Natural killer cell (primary cell): ENCODE measurements around the gene RAD51B. TPM values are rescaled to one million over a fixed set of nuclear protein-coding genes. Genes with fewer than 3 reads are reported as not detected.

Experiments used
- ATAC-seq, 3 donors: fragments of 150-1000 bp in 2 of 3; fragments of 200-7000 bp in 1 of 3; cut with Tn5 transposase; 1 replicate in 1 of 3; 2 replicates in 2 of 3; pipeline ENCODE4 v1.10.0; 2021; ENCODE audit warnings: mild to moderate bottlenecking in 2 of 3, moderate library complexity in 2 of 3
- DNase-seq, 2 donors: peaks; one replicate each; pipeline versions ENCODE4 v3.0.0 to v3.0.0-alpha.2; 2013 to 2021; ENCODE audit warnings: mixed read lengths in 1 of 2
- H3K27ac ChIP-seq: one replicate; pipeline ENCODE4 v1.5.1; 2013; ENCODE audit warnings: mild to moderate bottlenecking, low read length
- H3K27me3 ChIP-seq: one replicate; pipeline ENCODE4 v1.6.1; 2013; ENCODE audit warnings: low read length; ENCODE audit not compliant: control insufficient read depth, insufficient read depth
- H3K36me3 ChIP-seq: one replicate; pipeline ENCODE4 v1.6.1; 2013; ENCODE audit warnings: low read length; ENCODE audit not compliant: control insufficient read depth, insufficient read depth
- H3K4me1 ChIP-seq: one replicate; pipeline ENCODE4 v1.6.1; 2013; ENCODE audit warnings: low read length; ENCODE audit not compliant: control insufficient read depth, insufficient read depth
- H3K4me3 ChIP-seq: one replicate; pipeline ENCODE4 v1.5.1; 2013; ENCODE audit warnings: low read length
- H3K9me3 ChIP-seq: one replicate; pipeline ENCODE4 v1.6.1; 2013; ENCODE audit warnings: low read length; ENCODE audit not compliant: control insufficient read depth, insufficient read depth
- H3K27ac Mint-ChIP-seq, 2 donors: one replicate each; pipeline ENCODE4 v1.8.0; 2022; ENCODE audit warnings: mild to moderate bottlenecking in 2 of 2, mixed read lengths in 2 of 2, moderate library complexity in 1 of 2
- H3K27me3 Mint-ChIP-seq, 2 donors: one replicate each; pipeline ENCODE4 v1.8.0; 2022; ENCODE audit warnings: low read depth in 2 of 2, mixed read lengths in 2 of 2
- H3K36me3 Mint-ChIP-seq: one replicate; pipeline ENCODE4 v1.8.0; 2022; ENCODE audit warnings: mixed read lengths
- H3K4me1 Mint-ChIP-seq, 2 donors: one replicate each; pipeline ENCODE4 v1.8.0; 2022; ENCODE audit warnings: mixed read lengths in 2 of 2
- H3K4me3 Mint-ChIP-seq: one replicate; pipeline ENCODE4 v1.8.0; 2022; ENCODE audit warnings: mild to moderate bottlenecking, moderate library complexity, mixed read lengths
- H3K9me3 Mint-ChIP-seq, 2 donors: one replicate each; pipeline ENCODE4 v1.8.0; 2022; ENCODE audit warnings: mixed read lengths in 2 of 2
- WGBS: methylation state at CpG from one replicate; pipeline ENCODE4 v1.1.7; 2013; ENCODE audit warnings: missing lambda C conversion rate; ENCODE audit not compliant: insufficient coverage; 5-methylcytosine and 5-hydroxymethylcytosine counted together
- intact Hi-C: fragments of 100-400 bp; cut with micrococcal nuclease; formaldehyde crosslinking; loops from one replicate; pipeline ENCODE4 v1.14.2; 2022
- total RNA-seq, 4 donors: library from RNA; stranded (reverse); fragments of 120-200 nt in 1 of 4; gene quantifications; one replicate each; pipeline versions ENCODE4 v1.2.3 to v1.2.4, GENCODE V29; 2013 to 2022
- TF ChIP-seq, protein P1 (sequence below): fragments of 200-600 bp; IDR thresholded peaks from one replicate; pipeline ENCODE4 v1.8.0; 2022; ENCODE audit warnings: antibody characterized with exemption

RAD51B gene
- total RNA-seq, 3 donors from 2014 or later (not counting 1 experiment from before 2014, with no cell fraction given), result 28.1 to 37.6 (median 28.6) TPM

DNA sequence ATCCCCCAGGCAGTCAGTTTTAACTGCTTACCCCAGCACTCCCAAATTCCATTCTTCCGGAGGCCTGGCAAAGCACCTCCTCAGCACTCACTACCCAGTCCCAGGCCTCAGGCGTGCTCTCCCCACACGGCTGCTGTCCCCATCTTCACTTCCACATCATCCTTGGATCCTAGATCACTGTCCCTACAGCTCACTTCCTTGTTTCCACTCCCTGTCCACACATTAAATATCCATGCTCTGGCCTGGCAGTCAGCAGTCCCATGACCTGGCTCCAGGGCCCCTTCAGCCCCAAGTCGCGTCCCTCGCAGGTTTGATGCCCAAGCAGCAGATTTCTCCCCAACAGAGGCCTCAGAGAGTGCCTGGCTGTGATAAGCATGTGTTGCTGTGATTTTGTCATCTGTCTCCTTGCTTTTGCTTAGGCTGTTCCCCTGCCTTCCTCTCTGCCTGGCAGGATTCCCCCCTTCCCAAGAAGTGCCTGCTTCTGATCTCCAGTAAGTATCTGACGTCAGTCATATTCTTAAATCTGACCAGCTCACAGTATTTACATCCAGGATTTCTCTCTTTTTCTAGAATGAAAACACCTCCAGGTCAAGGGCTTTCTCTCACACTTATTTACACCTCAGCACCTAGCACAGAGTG is 731.6 kb downstream of the RAD51B start:
- Mint-ChIP-seq H3K27me3 (no peaks in the 10 kb centered on the region), H3K4me1 (peaks cover 11 to 16% of the 10 kb centered on the region in 2 donors), H3K4me3 (no peak overlapping the region), H3K9me3 (no peaks in the 10 kb centered on the region), H3K36me3 (no peaks in the 10 kb centered on the region), H3K27ac (no peak overlapping the region)
- no peak overlapping the region for H3K27ac ChIP-seq
- no peaks in the 10 kb centered on the region for H3K27me3 ChIP-seq
- TF ChIP-seq, protein P1, sequence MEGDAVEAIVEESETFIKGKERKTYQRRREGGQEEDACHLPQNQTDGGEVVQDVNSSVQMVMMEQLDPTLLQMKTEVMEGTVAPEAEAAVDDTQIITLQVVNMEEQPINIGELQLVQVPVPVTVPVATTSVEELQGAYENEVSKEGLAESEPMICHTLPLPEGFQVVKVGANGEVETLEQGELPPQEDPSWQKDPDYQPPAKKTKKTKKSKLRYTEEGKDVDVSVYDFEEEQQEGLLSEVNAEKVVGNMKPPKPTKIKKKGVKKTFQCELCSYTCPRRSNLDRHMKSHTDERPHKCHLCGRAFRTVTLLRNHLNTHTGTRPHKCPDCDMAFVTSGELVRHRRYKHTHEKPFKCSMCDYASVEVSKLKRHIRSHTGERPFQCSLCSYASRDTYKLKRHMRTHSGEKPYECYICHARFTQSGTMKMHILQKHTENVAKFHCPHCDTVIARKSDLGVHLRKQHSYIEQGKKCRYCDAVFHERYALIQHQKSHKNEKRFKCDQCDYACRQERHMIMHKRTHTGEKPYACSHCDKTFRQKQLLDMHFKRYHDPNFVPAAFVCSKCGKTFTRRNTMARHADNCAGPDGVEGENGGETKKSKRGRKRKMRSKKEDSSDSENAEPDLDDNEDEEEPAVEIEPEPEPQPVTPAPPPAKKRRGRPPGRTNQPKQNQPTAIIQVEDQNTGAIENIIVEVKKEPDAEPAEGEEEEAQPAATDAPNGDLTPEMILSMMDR, result no peak
- no peak for DNase-seq
- no peaks in the 10 kb centered on the region for H3K36me3 ChIP-seq
- ATAC-seq, result no peak
- 94% methylated on average over 7 of the region's 7 CpGs for whole genome bisulfite sequencing
- intact Hi-C loops, result no loop called here
- H3K9me3 ChIP-seq, result no peaks in the 10 kb centered on the region
- H3K4me3 ChIP-seq, result no peak overlapping the region
- peaks cover 11% of the 10 kb centered on the region for H3K4me1 ChIP-seq

DNA sequence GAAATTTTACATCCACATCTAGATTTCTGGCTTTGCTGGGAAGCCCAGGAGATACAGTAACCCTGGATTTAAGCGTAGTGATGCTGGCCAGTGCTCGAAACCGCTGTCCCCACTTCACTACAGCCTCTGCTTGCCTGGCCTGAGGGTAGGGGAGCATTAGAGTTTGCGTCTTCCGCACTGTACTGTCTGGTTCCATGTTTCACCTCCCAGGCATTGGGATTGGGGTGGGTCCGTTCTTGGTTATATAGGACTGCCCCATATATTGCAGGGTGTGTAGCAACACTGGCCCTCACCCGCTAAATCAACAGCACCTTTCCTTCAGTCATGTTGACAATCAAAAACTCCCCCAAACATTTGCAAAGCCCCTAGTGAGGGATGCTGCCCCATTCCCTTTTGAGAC is 732.5 kb downstream of the RAD51B start:
- no peak overlapping the region for H3K27ac ChIP-seq
- no peak for ATAC-seq
- DNase-seq, result no peak
- peaks cover 11% of the 10 kb centered on the region for H3K4me1 ChIP-seq
- no peaks in the 10 kb centered on the region for H3K36me3 ChIP-seq
- no peaks in the 10 kb centered on the region for H3K9me3 ChIP-seq
- Mint-ChIP-seq H3K9me3 (no peaks in the 10 kb centered on the region), H3K27ac (no peak overlapping the region), H3K36me3 (no peaks in the 10 kb centered on the region), H3K27me3 (no peaks in the 10 kb centered on the region), H3K4me3 (no peak overlapping the region), H3K4me1 (peaks cover 14 to 16% of the 10 kb centered on the region in 2 donors)
- intact Hi-C loops, result no loop called here
- 100% methylated on average over 7 of the region's 7 CpGs for WGBS
- no peak overlapping the region for H3K4me3 ChIP-seq
- TF ChIP-seq, protein P1, result no peak
- H3K27me3 ChIP-seq, result no peaks in the 10 kb centered on the region

DNA sequence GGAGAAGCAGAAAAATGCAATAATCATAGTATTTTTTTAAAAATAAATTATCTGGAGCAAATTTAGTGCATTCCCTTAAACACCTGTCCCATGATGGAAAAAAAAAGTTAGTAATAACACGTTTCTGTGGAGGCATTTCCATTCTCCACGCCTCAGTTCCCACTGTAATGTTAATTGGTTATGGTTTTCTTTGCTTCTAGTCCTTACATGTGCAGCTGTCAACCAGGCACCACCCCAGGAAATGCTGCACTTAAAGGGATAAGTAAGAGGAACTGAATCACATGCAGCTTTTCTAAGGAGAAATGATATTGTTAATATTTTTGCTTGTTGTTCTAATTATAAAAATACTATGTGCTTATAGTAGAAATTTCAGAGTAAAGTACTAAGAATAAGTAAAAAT is 733.0 kb downstream of the RAD51B start:
- Mint-ChIP-seq H3K4me3 (no peak overlapping the region), H3K27ac (no peak overlapping the region), H3K4me1 (peaks cover 17 to 20% of the 10 kb centered on the region in 2 donors), H3K27me3 (no peaks in the 10 kb centered on the region), H3K36me3 (no peaks in the 10 kb centered on the region), H3K9me3 (no peaks in the 10 kb centered on the region)
- Histone ChIP-seq H3K4me1 (peaks cover 11% of the 10 kb centered on the region), H3K27ac (no peak overlapping the region), H3K27me3 (no peaks in the 10 kb centered on the region), H3K4me3 (no peak overlapping the region), H3K36me3 (no peaks in the 10 kb centered on the region), H3K9me3 (no peaks in the 10 kb centered on the region)
- ATAC-seq (no peak), DNase-seq (no peak)
- intact Hi-C loops, result no loop called here
- WGBS, result 22% methylated on average over 2 of the region's 2 CpGs
- TF ChIP-seq, protein P1, result no peak

DNA sequence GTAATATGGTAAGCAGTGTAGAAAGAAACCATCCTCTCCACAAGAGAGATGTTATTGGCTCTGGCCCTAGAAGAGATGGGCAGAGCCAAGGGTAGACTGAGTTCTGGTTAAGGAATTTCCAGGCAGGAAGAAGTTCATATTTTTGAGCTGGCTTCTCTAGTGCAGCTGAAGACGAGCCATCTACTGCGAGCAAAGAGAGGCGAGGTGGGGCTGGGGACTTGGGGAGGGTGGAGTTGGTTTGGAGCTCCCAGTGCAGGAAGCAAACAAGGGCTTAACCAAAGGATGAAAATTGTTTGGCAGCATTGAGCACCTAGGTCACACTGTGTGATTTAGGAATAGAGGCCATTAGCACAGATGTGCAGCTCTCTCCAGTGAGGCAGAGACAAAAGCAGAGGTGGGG is 733.7 kb downstream of the RAD51B start:
- no peak overlapping the region for H3K4me3 ChIP-seq
- Mint-ChIP-seq H3K4me1 (peaks cover 22 to 23% of the 10 kb centered on the region in 2 donors), H3K27me3 (no peaks in the 10 kb centered on the region), H3K4me3 (no peak overlapping the region), H3K27ac (no peak overlapping the region), H3K9me3 (no peaks in the 10 kb centered on the region), H3K36me3 (no peaks in the 10 kb centered on the region)
- intact Hi-C loops, result no loop called here
- TF ChIP-seq, protein P1, result no peak
- ATAC-seq (no peak), DNase-seq (no peak)
- H3K36me3 ChIP-seq, result no peaks in the 10 kb centered on the region
- no peaks in the 10 kb centered on the region for H3K27me3 ChIP-seq
- WGBS, result 78% methylated on average over 3 of the region's 3 CpGs
- H3K27ac ChIP-seq, result no peak overlapping the region
- H3K4me1 ChIP-seq, result peaks cover 16% of the 10 kb centered on the region
- H3K9me3 ChIP-seq, result no peaks in the 10 kb centered on the region
